SK-MEL-5 (cell line): Measurements from ENCODE around the gene SERPINA4. TPM values are rescaled to one million over a fixed set of nuclear protein-coding genes. Genes with fewer than 3 reads are reported as not detected.

Experiments used
- DNase-seq: peaks from one replicate; pipeline ENCODE4 v3.0.0-alpha.2; 2016; ENCODE audit warnings: low read depth, low spot score
- in situ Hi-C: cut with HindIII; loops from 2 replicates; pipeline ENCODE4 v1.10.0; 2016; ENCODE audit warnings: low sequenced_read_pairs, high pct_unique_total_duplicates, low pct_unique_long_range_greater_than_20kb
- total RNA-seq: library from RNA; depleted of rRNA; stranded (reverse); fragments of >200 nt; shearing (Covaris generic); gene quantifications from 2 replicates; pipeline ENCODE4 v1.2.3, GENCODE V29; 2014

SERPINA4 gene
- total RNA-seq, 1 experiment from 2014 or later, result not detected

- in situ Hi-C loops, result no loop called here
- DNase-seq, result no peak
These were observed 1.5 kb upstream of the SERPINA4 start for GRCh38 chr14:94559638-94560290.

- in situ Hi-C loops, result no loop called here
- no peak for DNase-seq
These were observed 964 bp upstream of the SERPINA4 start for GRCh38 chr14:94560291-94560665.

- in situ Hi-C loops, result no loop called here
- no peak for DNase-seq
These were observed 391 bp downstream of the SERPINA4 start for GRCh38 chr14:94561656-94562010.

GRCh38 chr14:94562022-94562421, 780 bp downstream of the SERPINA4 start:
- DNase-seq, result no peak
- in situ Hi-C loops, result no loop called here

- in situ Hi-C loops, result no loop called here
- no peak for DNase-seq
These were observed 2.0 kb downstream of the SERPINA4 start for GRCh38 chr14:94562941-94563883.

- in situ Hi-C loops, result no loop called here
- DNase-seq, result no peak
These were observed 3.1 kb downstream of the SERPINA4 start for GRCh38 chr14:94564381-94564780.

GRCh38 chr14:94568186-94568585, 6.9 kb downstream of the SERPINA4 start:
- in situ Hi-C loops, result no loop called here
- no peak for DNase-seq

- in situ Hi-C loops, result no loop called here
- DNase-seq, result no peak
These were observed 8.2 kb downstream of the SERPINA4 start for GRCh38 chr14:94569381-94570001.

GRCh38 chr14:94570002-94570400, 8.8 kb downstream of the SERPINA4 start:
- DNase-seq, result no peak
- in situ Hi-C loops, result no loop called here

GRCh38 chr14:94570440-94570839, 9.2 kb downstream of the SERPINA4 start:
- in situ Hi-C loops, result no loop called here
- DNase-seq, result no peak

GRCh38 chr14:94571395-94571794, 10.2 kb downstream of the SERPINA4 start:
- no peak for DNase-seq
- in situ Hi-C loops, result no loop called here

- DNase-seq, result no peak
- in situ Hi-C loops, result no loop called here
These were observed 10.7 kb downstream of the SERPINA4 start for GRCh38 chr14:94571950-94572349.

- no peak for DNase-seq
- in situ Hi-C loops, result no loop called here
These were observed 11.5 kb downstream of the SERPINA4 start for GRCh38 chr14:94572637-94573303.

GRCh38 chr14:94573475-94574277, 12.4 kb downstream of the SERPINA4 start:
- in situ Hi-C loops, result no loop called here
- no peak for DNase-seq

- no peak for DNase-seq
- in situ Hi-C loops, result no loop called here
These were observed 13.1 kb downstream of the SERPINA4 start for GRCh38 chr14:94574336-94574735.

- DNase-seq, result no peak
- in situ Hi-C loops, result no loop called here
These were observed 14.7 kb downstream of the SERPINA4 start for GRCh38 chr14:94575730-94576585.
